ENCODE measurements around the gene KRT14. TPM values are rescaled to one million over a fixed set of nuclear protein-coding genes. Genes with fewer than 3 reads are reported as not detected.

Gene KRT14
- total and polyA plus RNA-seq, 2 experiments from 2014 or later = not detected

DNA sequence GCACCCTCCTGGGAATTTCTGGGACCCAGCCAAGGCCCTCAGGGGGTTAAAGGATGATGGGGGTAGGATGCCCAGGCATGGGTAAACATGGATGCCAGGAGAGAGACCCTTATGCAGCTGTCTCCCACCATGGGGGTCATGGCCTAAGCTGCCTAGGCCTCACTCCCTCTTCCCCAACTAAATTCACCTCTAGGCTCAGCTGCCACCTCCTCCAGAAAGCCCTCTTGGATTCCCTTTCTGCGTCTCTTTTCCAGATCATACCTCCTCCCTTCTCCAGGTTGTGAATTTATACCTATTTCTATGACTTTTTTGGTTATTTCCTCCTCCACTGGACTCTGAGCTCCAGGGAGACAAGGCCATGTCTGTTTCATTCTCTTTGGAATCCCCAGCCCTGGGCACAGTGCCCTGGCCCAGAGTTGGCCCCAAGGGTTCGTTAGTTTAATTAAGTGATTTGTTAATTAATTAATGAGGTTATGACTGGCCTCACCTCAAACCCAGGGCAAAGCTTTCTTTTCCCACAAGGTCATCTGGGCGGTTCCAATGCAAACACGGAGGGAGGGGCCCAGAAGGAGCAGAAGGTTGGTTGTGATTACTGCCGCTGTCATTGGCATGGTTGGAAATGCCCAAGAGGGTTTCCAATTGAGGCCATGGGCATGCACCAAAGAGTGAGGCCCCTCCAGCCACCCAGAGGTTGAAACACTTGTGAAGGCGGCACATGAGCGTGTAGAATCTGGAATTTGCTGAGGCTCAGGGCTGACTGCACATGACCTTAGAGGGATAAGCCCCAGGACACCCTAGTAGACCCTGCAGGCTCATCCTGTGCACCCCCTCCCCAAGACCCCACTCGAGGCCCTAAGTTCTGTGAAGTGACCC lies 44.6 kb upstream of the KRT14 start (continued):
- TF ChIP-seq ZNF462 (CRISPR knock-in tag; IDR thresholded peaks at IDR 0.05) (no peak), CREB1 (CRISPR knock-in tag; IDR thresholded peaks at IDR 0.05; ENCODE audit: low read depth) (no peak), EZH2phosphoT487 (IDR thresholded peaks at IDR 0.05; ENCODE audit: unreplicated experiment) (no peak), REST (IDR thresholded peaks at IDR 0.05; ENCODE audit: unreplicated experiment) (no peak), STAT1 (IDR thresholded peaks at IDR 0.05; ENCODE audit: unreplicated experiment) (no peak), JUNB (IDR thresholded peaks at IDR 0.05; ENCODE audit: unreplicated experiment) (no peak), ZNF331 (CRISPR knock-in tag; IDR thresholded peaks at IDR 0.05; ENCODE audit: low read depth) (no peak)
